DOHH2 (cell line): ENCODE measurements around the gene GPR153.
A peak's percentile ranks its signal among the peaks of the same experiment; 100 is the strongest.

Experiments
- H3F3A ChIP-seq: fragments of 200-600 bp; sonication (generic), shearing (Covaris generic); 2 replicates; pipeline ENCODE4 v1.6.0; 2016; ENCODE audit warnings: antibody characterized with exemption, mild to moderate bottlenecking; ENCODE audit not compliant: control insufficient read depth, insufficient read depth
- H3K27ac ChIP-seq: fragments of 200-600 bp; sonication (generic); 2 replicates; pipeline ENCODE4 v1.5.1; 2014; ENCODE audit warnings: low read depth, mild to moderate bottlenecking, low read length, moderate library complexity
- H3K27me3 ChIP-seq: fragments of 200-600 bp; sonication (generic); 2 replicates; pipeline ENCODE4 v1.6.1; 2014; ENCODE audit warnings: mild to moderate bottlenecking, low read length, mixed read lengths; ENCODE audit not compliant: control insufficient read depth
- H3K36me3 ChIP-seq: fragments of 200-600 bp; sonication (generic); 2 replicates; pipeline ENCODE4 v1.6.1; 2014; ENCODE audit warnings: mild to moderate bottlenecking, low read length, moderate library complexity, mixed read lengths; ENCODE audit not compliant: control insufficient read depth
- H3K4me1 ChIP-seq: fragments of 200-600 bp; sonication (generic); 2 replicates; pipeline ENCODE4 v1.6.1; 2014; ENCODE audit warnings: mild to moderate bottlenecking, low read length, mixed read lengths; ENCODE audit not compliant: control insufficient read depth
- H3K4me2 ChIP-seq: fragments of 200-600 bp; sonication (generic); 2 replicates; pipeline ENCODE4 v1.6.0; 2014; ENCODE audit warnings: mild to moderate bottlenecking, low read length, moderate library complexity
- H3K4me3 ChIP-seq: fragments of 200-600 bp; sonication (generic); 2 replicates; pipeline ENCODE4 v1.5.1; 2014; ENCODE audit warnings: mild to moderate bottlenecking, low read length, mixed read lengths
- H3K79me2 ChIP-seq: fragments of 200-600 bp; sonication (generic); 2 replicates; pipeline ENCODE4 v1.6.1; 2014; ENCODE audit warnings: mild to moderate bottlenecking, low read length, mixed read lengths; ENCODE audit not compliant: control insufficient read depth
- H3K9me2 ChIP-seq: fragments of 200-600 bp; sonication (generic); replicated peaks from 2 replicates; pipeline ENCODE4 v1.6.1; 2014; ENCODE audit warnings: mild to moderate bottlenecking, low read length, mixed read lengths; ENCODE audit not compliant: control insufficient read depth
- H3K9me3 ChIP-seq: fragments of 200-600 bp; sonication (generic); 2 replicates; pipeline ENCODE4 v1.6.1; 2014; ENCODE audit warnings: antibody characterized with exemption, low read length, mixed read lengths; ENCODE audit not compliant: control insufficient read depth, insufficient read depth
- H4K20me1 ChIP-seq: fragments of 200-600 bp; sonication (generic); 2 replicates; pipeline ENCODE4 v1.6.0; 2014; ENCODE audit warnings: low read depth, mild to moderate bottlenecking, antibody characterized with exemption, low read length, moderate library complexity; ENCODE audit not compliant: control insufficient read depth, insufficient read depth
- CTCF ChIP-seq: fragments of 200-600 bp; sonication (generic); IDR thresholded peaks from one replicate; pipeline ENCODE4 v1.5.1; 2014; ENCODE audit warnings: antibody characterized with exemption, mild to moderate bottlenecking, low read depth, low read length; ENCODE audit not compliant: poor library complexity, severe bottlenecking
- EZH2phosphoT487 ChIP-seq: fragments of 200-600 bp; sonication (generic); IDR thresholded peaks from 2 replicates; pipeline ENCODE4 v1.6.1; 2017; ENCODE audit warnings: borderline replicate concordance, mild to moderate bottlenecking, antibody characterized with exemption, low read length, moderate library complexity, mixed read lengths

GPR153 gene

GRCh38 chr1:6207921-6208320 is 53.0 kb downstream of the GPR153 start:
- H3K27me3 ChIP-seq: peaks cover 37% of the 10 kb centered on the region
- H3K9me3 ChIP-seq: no peaks in the 10 kb centered on the region
- H3F3A ChIP-seq: no peaks in the 10 kb centered on the region
- H4K20me1 ChIP-seq: no peaks in the 10 kb centered on the region
- H3K4me3 ChIP-seq: no peak overlapping the region
- TF ChIP-seq EZH2phosphoT487: no peak
- no peak for TF ChIP-seq CTCF
- no peak overlapping the region for H3K4me2 ChIP-seq
- H3K9me2 ChIP-seq: no peaks in the 10 kb centered on the region
- peaks cover 21% of the 10 kb centered on the region for H3K4me1 ChIP-seq
- H3K27ac ChIP-seq: no peak overlapping the region
- H3K36me3 ChIP-seq: no peaks in the 10 kb centered on the region
- H3K79me2 ChIP-seq: no peaks in the 10 kb centered on the region

GRCh38 chr1:6207075-6207885 is 53.6 kb downstream of the GPR153 start:
- TF ChIP-seq CTCF (no peak), EZH2phosphoT487 (no peak)
- no peaks in the 10 kb centered on the region for H3K9me2 ChIP-seq
- peaks cover 32% of the 10 kb centered on the region for H3K27me3 ChIP-seq
- no peaks in the 10 kb centered on the region for H3F3A ChIP-seq
- H3K4me2 ChIP-seq: no peak overlapping the region
- no peak overlapping the region for H3K27ac ChIP-seq
- no peaks in the 10 kb centered on the region for H3K9me3 ChIP-seq
- peaks cover 15% of the 10 kb centered on the region for H3K4me1 ChIP-seq
- no peaks in the 10 kb centered on the region for H4K20me1 ChIP-seq
- H3K79me2 ChIP-seq: no peaks in the 10 kb centered on the region
- no peak overlapping the region for H3K4me3 ChIP-seq
- no peaks in the 10 kb centered on the region for H3K36me3 ChIP-seq

GRCh38 chr1:6206520-6206855 is 54.4 kb downstream of the GPR153 start:
- Histone ChIP-seq H3K4me3 (no peak overlapping the region), H3K27ac (no peak overlapping the region)
- TF ChIP-seq CTCF (no peak), EZH2phosphoT487 (0 out of 2 replicates have a peak, but pooled peaks have one; percentile 23)

More at GRCh38 chr1:6206520-6206855, 54.4 kb downstream of the GPR153 start:
- Histone ChIP-seq H3K4me2 (no peak overlapping the region), H3K27me3 (peaks cover 30% of the 10 kb centered on the region), H3F3A (no peaks in the 10 kb centered on the region), H3K79me2 (no peaks in the 10 kb centered on the region), H4K20me1 (no peaks in the 10 kb centered on the region), H3K4me1 (peaks cover 12% of the 10 kb centered on the region), H3K9me3 (no peaks in the 10 kb centered on the region), H3K9me2 (no peaks in the 10 kb centered on the region), H3K36me3 (no peaks in the 10 kb centered on the region)
